ENCODE results near the gene SPAG9.

DNA sequence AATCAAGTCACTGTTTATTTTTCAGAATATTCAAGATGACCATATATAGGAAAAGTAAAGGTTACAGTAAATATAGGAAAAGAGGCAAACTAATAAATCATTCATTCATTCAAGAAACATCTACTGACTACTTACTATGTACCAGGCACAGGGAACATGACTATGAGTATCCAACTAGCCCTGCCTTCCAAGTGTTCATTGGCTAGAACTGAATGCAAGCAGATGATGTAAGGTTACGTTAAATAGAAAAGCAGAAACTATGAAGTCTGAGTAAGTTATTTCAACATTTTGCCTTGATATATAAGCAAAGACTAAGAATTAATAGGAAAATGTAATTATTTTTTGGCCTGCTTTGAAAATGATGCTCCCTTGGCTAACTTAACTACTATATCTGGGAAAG is 36.7 kb downstream of the SPAG9 start:
- TF ChIP-seq CTCF (IDR thresholded peaks at IDR 0.05) (no peak), POLR2A (IDR thresholded peaks at IDR 0.05) (no peak)
